CD4-positive, alpha-beta T cell (primary cell): ENCODE data around the gene CDH4. TPM values are rescaled to one million over a fixed set of nuclear protein-coding genes. Genes with fewer than 3 reads are reported as not detected.

ENCODE experiments used
- ATAC-seq: fragments of 200-7000 bp; cut with Tn5 transposase; one replicate; pipeline ENCODE4 v1.10.0; 2022; ENCODE audit warnings: mild to moderate bottlenecking; ENCODE audit not compliant: poor library complexity
- CTCF ChIA-PET: fragments of 350-600 bp; sonication (Branson Sonifier 250); formaldehyde crosslinking; loops from one replicate; lab custom pipeline; 2021; ENCODE audit warnings: antibody characterized with exemption, inconsistent platforms; lab: Charles Lee
- POLR2A ChIA-PET: fragments of 350-600 bp; sonication (Branson Sonifier 250); formaldehyde crosslinking; loops from one replicate; lab custom pipeline; 2021; ENCODE audit warnings: antibody characterized with exemption, inconsistent platforms; lab: Charles Lee
- DNase-seq, 14 experiments: peaks; one replicate each; pipeline ENCODE4 v3.0.0-alpha.2; 2013 to 2020; ENCODE audit warnings: mixed read lengths in 2 of 14
- H3K27ac ChIP-seq, 2 donors: one replicate each; pipeline versions ENCODE4 v1.5.1 to v1.7.0; 2013; ENCODE audit warnings: low read length in 2 of 2, low read depth in 1 of 2, mild to moderate bottlenecking in 1 of 2
- H3K27me3 ChIP-seq, 2 experiments: 1 replicate in 1 of 2; 2 replicates in 1 of 2; pipeline versions ENCODE4 v1.6.1 to v1.7.0; 2013; ENCODE audit warnings: low read length in 2 of 2, control low read depth in 1 of 2, mild to moderate bottlenecking in 1 of 2, moderate library complexity in 1 of 2; ENCODE audit not compliant: insufficient read depth in 2 of 2, control insufficient read depth in 1 of 2
- H3K36me3 ChIP-seq: one replicate; pipeline ENCODE4 v1.6.1; 2013; ENCODE audit warnings: low read length, control low read depth; ENCODE audit not compliant: insufficient read depth
- H3K4me1 ChIP-seq: one replicate; pipeline ENCODE4 v1.6.1; 2013; ENCODE audit warnings: low read length, control low read depth; ENCODE audit not compliant: insufficient read depth
- H3K4me3 ChIP-seq: one replicate; pipeline ENCODE4 v1.5.1; 2013; ENCODE audit warnings: mild to moderate bottlenecking, low read length, moderate library complexity
- H3K9me3 ChIP-seq, 2 experiments: 1 replicate in 1 of 2; 2 replicates in 1 of 2; pipeline versions ENCODE4 v1.6.1 to v1.7.0; 2013; ENCODE audit warnings: low read length in 2 of 2, mild to moderate bottlenecking in 2 of 2, control low read depth in 1 of 2, moderate library complexity in 1 of 2; ENCODE audit not compliant: control insufficient read depth in 1 of 2, insufficient read depth in 1 of 2
- H3K27ac Mint-ChIP-seq: one replicate; pipeline ENCODE4 v1.8.0; 2020; ENCODE audit warnings: mixed read lengths
- H3K27me3 Mint-ChIP-seq: one replicate; pipeline ENCODE4 v1.8.0; 2021; ENCODE audit warnings: mixed read lengths
- H3K36me3 Mint-ChIP-seq: one replicate; pipeline ENCODE4 v1.8.0; 2021; ENCODE audit warnings: low read depth, mixed read lengths
- H3K4me1 Mint-ChIP-seq: one replicate; pipeline ENCODE4 v1.8.0; 2021; ENCODE audit warnings: low read depth, mixed read lengths
- H3K4me3 Mint-ChIP-seq: one replicate; pipeline ENCODE4 v1.8.0; 2020; ENCODE audit warnings: mild to moderate bottlenecking, mixed read lengths
- H3K9me3 Mint-ChIP-seq: one replicate; pipeline ENCODE4 v1.8.0; 2020; ENCODE audit warnings: mixed read lengths
- intact Hi-C, 2 experiments: fragments of 100-400 bp; cut with DNase I in 1 of 2; cut with micrococcal nuclease in 1 of 2; formaldehyde crosslinking; loops; one replicate each; pipeline versions ENCODE4 v1.15.1 to v1.9.0; 2023 to 2025; cut with DNase I, micrococcal nuclease
- total RNA-seq, 174 experiments: library from RNA in 2 of 174; stranded (reverse) in 2 of 174; gene quantifications; one replicate each; pipeline ENCODE4 v1.2.3 and lab custom pipeline; 2021 to 2026
- TF ChIP-seq, protein P1 (sequence below): fragments of 200-600 bp; IDR thresholded peaks from one replicate; pipeline ENCODE4 v1.8.0; 2022; ENCODE audit warnings: antibody characterized with exemption, mild to moderate bottlenecking

Gene CDH4
- total RNA-seq, 2 experiments from 2014 or later: 0.11 TPM

DNA sequence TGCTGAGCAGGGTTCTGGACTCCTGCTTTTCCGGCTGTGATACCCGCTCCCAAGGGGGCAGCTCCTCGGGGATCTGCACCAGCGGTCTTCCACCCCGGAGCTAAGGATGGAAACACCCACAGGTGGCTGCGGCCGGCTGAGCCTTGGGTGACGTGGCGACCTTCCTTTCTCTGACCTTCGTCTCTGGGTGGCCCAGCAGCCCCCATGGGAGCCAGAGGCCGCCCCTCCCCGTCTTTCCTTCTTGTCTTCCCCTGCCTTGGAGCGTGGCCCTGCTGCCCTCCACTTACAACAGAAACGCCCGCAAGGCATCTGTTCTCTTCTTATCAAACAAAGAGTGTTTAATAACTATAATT is 407.9 kb downstream of the CDH4 start:
- Mint-ChIP-seq H3K9me3 (no peaks in the 10 kb centered on the region), H3K27me3 (no peaks in the 10 kb centered on the region), H3K27ac (no peak overlapping the region), H3K36me3 (no peaks in the 10 kb centered on the region), H3K4me3 (no peak overlapping the region), H3K4me1 (no peaks in the 10 kb centered on the region)
- intact Hi-C loops: no loop called here
- TF ChIP-seq, protein P1, sequence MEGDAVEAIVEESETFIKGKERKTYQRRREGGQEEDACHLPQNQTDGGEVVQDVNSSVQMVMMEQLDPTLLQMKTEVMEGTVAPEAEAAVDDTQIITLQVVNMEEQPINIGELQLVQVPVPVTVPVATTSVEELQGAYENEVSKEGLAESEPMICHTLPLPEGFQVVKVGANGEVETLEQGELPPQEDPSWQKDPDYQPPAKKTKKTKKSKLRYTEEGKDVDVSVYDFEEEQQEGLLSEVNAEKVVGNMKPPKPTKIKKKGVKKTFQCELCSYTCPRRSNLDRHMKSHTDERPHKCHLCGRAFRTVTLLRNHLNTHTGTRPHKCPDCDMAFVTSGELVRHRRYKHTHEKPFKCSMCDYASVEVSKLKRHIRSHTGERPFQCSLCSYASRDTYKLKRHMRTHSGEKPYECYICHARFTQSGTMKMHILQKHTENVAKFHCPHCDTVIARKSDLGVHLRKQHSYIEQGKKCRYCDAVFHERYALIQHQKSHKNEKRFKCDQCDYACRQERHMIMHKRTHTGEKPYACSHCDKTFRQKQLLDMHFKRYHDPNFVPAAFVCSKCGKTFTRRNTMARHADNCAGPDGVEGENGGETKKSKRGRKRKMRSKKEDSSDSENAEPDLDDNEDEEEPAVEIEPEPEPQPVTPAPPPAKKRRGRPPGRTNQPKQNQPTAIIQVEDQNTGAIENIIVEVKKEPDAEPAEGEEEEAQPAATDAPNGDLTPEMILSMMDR: no peak
- DNase-seq (no peak), ATAC-seq (no peak)
- Histone ChIP-seq H3K27ac (no peak overlapping the region), H3K9me3 (peaks cover 0 to 25% of the 10 kb centered on the region in 2 experiments), H3K27me3 (no peaks in the 10 kb centered on the region), H3K4me1 (no peaks in the 10 kb centered on the region), H3K4me3 (no peak overlapping the region), H3K36me3 (no peaks in the 10 kb centered on the region)
- CTCF ChIA-PET: no interaction called here
- POLR2A ChIA-PET: no interaction called here

DNA sequence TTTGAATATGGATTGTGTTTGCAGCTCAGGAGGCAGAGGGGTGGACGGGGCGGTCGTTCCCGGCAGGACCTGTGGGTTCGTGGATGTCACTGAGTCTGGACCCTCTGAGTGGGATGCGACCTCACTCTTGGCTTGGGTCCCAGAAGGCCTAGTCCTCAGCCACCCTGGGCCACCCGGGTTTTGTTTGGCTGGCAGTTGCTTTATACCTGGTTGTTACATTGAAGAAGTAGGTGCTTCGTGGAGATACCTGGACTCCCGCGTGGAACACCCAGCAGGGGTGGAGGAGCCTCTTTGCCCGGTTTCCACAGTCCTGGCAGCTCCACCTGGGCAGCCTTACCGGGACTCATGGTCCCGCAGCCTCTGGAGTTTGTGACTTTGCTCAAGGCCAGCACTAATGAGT is 408.5 kb downstream of the CDH4 start:
- no peak overlapping the region for H3K4me3 Mint-ChIP-seq
- Histone ChIP-seq H3K4me3 (no peak overlapping the region), H3K4me1 (no peaks in the 10 kb centered on the region), H3K27me3 (no peaks in the 10 kb centered on the region), H3K27ac (no peak overlapping the region), H3K9me3 (peaks cover 0 to 28% of the 10 kb centered on the region in 2 experiments), H3K36me3 (no peaks in the 10 kb centered on the region)
- ChIA-PET CTCF (no interaction called here), POLR2A (no interaction called here)
- no peaks in the 10 kb centered on the region for H3K4me1 Mint-ChIP-seq
- no peak for ATAC-seq
- TF ChIP-seq, protein P1: no peak
- H3K9me3 Mint-ChIP-seq: no peaks in the 10 kb centered on the region
- intact Hi-C loops: no loop called here
- H3K36me3 Mint-ChIP-seq: no peaks in the 10 kb centered on the region
- no peak for DNase-seq
- H3K27me3 Mint-ChIP-seq: no peaks in the 10 kb centered on the region
- H3K27ac Mint-ChIP-seq: no peak overlapping the region

DNA sequence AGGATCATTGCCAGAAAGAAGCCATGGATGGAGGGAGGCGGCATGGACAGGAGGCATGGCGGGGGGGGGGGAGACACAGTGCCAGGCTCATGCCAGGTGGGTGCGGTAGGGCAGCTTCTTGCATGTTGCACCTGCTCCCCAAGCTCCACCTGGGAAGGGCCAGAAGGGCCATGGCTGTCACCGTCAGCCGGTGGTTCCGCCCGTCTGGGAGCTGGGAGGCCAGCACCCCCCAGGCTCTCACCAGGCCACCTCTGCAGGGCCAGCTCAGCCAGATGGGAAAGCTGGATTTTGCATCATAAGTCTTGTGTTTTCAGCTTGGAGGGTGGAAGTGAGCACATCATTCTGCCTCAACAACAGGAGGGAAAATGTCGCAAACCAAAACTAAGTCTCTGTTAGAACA is 409.0 kb downstream of the CDH4 start:
- Mint-ChIP-seq H3K9me3 (no peaks in the 10 kb centered on the region), H3K4me3 (no peak overlapping the region), H3K27me3 (no peaks in the 10 kb centered on the region), H3K36me3 (no peaks in the 10 kb centered on the region), H3K4me1 (no peaks in the 10 kb centered on the region), H3K27ac (no peak overlapping the region)
- Histone ChIP-seq H3K9me3 (peaks cover 0 to 31% of the 10 kb centered on the region in 2 experiments), H3K4me1 (no peaks in the 10 kb centered on the region), H3K27me3 (no peaks in the 10 kb centered on the region), H3K27ac (no peak overlapping the region), H3K36me3 (no peaks in the 10 kb centered on the region), H3K4me3 (no peak overlapping the region)
- ChIA-PET POLR2A (no interaction called here), CTCF (no interaction called here)
- TF ChIP-seq, protein P1: no peak
- ATAC-seq (no peak), DNase-seq (no peak)
- intact Hi-C loops: no loop called here
